Lung (tissue), 12 donors: ENCODE measurements around the gene GSDME. TPM values are rescaled to one million over a fixed set of nuclear protein-coding genes. Genes with fewer than 3 reads are reported as not detected.
A peak's percentile ranks its signal among the peaks of the same experiment; 100 is the strongest.

ENCODE experiments used
- ATAC-seq: fragments of 200-7000 bp; cut with Tn5 transposase; one replicate; pipeline ENCODE4 v1.9.1; 2020; ENCODE audit warnings: moderate number of reproducible peaks; ENCODE audit not compliant: insufficient read depth, low FRiP score
- DNase-seq, 3 donors: peaks; one replicate each; pipeline ENCODE4 v3.0.0-alpha.2; 2013 to 2017
- H3K27ac ChIP-seq, 2 donors: one replicate each; pipeline ENCODE4 v1.5.1; 2013; ENCODE audit warnings: mild to moderate bottlenecking in 2 of 2, moderate library complexity in 2 of 2, control low read depth in 1 of 2, inconsistent platforms in 1 of 2, low read depth in 1 of 2, low read length in 1 of 2
- H3K27me3 ChIP-seq, 3 donors: one replicate each; pipeline ENCODE4 v1.5.1; 2013; ENCODE audit warnings: low read length in 2 of 3; ENCODE audit not compliant: control insufficient read depth in 3 of 3, insufficient read depth in 3 of 3
- H3K36me3 ChIP-seq, 4 donors: one replicate each; pipeline ENCODE4 v1.5.1; 2013; ENCODE audit warnings: low read length in 4 of 4, mild to moderate bottlenecking in 1 of 4, moderate library complexity in 1 of 4; ENCODE audit not compliant: control insufficient read depth in 4 of 4, insufficient read depth in 4 of 4
- H3K4me1 ChIP-seq, 5 donors: one replicate each; pipeline ENCODE4 v1.5.1; 2013; ENCODE audit warnings: low read length in 5 of 5, mild to moderate bottlenecking in 2 of 5, moderate library complexity in 1 of 5; ENCODE audit not compliant: control insufficient read depth in 5 of 5, insufficient read depth in 5 of 5
- H3K4me3 ChIP-seq: one replicate; pipeline ENCODE4 v1.5.1; 2013; ENCODE audit warnings: mild to moderate bottlenecking, control low read depth, moderate library complexity
- H3K9ac ChIP-seq, 2 donors: one replicate each; pipeline ENCODE4 v1.5.1; 2013; ENCODE audit warnings: low read length in 2 of 2, control low read depth in 1 of 2; ENCODE audit not compliant: insufficient read depth in 1 of 2
- H3K9me3 ChIP-seq, 4 donors: one replicate each; pipeline ENCODE4 v1.5.1; 2013; ENCODE audit warnings: low read length in 3 of 4, mild to moderate bottlenecking in 1 of 4, moderate library complexity in 1 of 4; ENCODE audit not compliant: control insufficient read depth in 4 of 4, insufficient read depth in 3 of 4
- CTCF ChIP-seq: IDR thresholded peaks from 2 replicates; pipeline ENCODE4 v1.5.1; 2012; ENCODE audit warnings: mild to moderate bottlenecking; ENCODE audit errors: control extremely low read depth, extremely low read depth
- WGBS, 2 donors: extraction: QIAGEN DNeasy Blood & Tissue Kit; methylation state at CpG; one replicate each; pipeline ENCODE4 v1.1.7; 2013; 5-methylcytosine and 5-hydroxymethylcytosine counted together
- polyA plus RNA-seq, 2 donors: library from polyadenylated mRNA; stranded (reverse); fragments of 200-250 nt; gene quantifications; one replicate each; pipeline ENCODE4 v1.2.1, GENCODE V29; 2013
- total RNA-seq, 2 donors: library from RNA; depleted of rRNA in 1 of 2; stranded (reverse); fragments of >200 nt in 1 of 2; gene quantifications; one replicate each; pipeline ENCODE4 v1.2.1, GENCODE V29; 2014 to 2021
- donor health status: control.
- donor health status: control.
- donor health status: Bipolar disorder and iron deficiency.
- donor health status: healthy.
- donor health status: DM: yes; HTN: yes; CAD: no.

The GSDME gene
- total and polyA plus RNA-seq, 4 donors = 3.0 to 16.6 (median 11.4) TPM

DNA sequence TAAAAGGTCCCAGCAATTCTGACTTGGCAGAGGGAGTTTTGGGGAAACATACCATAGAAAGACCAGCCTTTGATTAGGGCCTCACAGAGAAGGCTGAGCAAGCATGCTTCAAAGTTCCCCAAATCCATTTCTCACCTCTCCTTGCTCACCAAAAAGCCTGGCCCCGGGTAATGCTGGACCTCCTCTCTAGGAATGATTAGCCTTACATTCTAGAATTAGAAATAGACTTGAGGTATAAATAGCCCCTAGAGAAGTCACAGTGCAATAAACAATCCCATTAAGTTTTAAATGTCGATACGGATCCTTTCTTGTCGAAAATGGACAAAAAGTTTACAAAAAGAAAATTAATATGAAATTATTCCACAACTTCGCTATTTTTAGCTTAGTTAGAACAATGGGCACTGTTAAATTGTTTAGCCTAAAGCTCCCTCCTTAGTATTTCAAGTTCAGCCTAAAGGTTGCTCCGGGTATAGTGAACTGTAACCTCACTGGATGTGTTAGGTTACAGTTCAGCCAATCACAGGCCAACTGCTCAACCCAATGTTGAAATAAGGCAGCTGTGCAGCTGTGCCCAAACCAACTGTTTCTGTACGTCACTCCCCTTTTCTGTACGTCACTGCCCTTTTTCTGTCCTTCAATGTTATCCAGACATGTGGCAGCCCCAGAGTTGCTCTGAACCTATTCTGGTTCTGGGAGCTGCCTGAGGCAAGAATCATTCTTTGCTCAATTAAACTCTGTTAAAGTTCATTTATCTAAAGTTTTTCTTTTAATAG is 7.9 kb upstream of the GSDME start:
- Histone ChIP-seq H3K9me3 (peaks cover 0 to 2% (median 0%) of the 10 kb centered on the region in 4 donors), H3K4me3 (no peak overlapping the region), H3K27me3 (peaks cover 0 to 3% (median 0%) of the 10 kb centered on the region in 3 donors), H3K4me1 (peaks cover 0 to 3% (median 0%) of the 10 kb centered on the region in 5 donors), H3K36me3 (no peaks in the 10 kb centered on the region), H3K27ac (no peak overlapping the region), H3K9ac (no peak overlapping the region)
- no peak for ATAC-seq
- DNase-seq = peak in 2 of 3 donors; percentile 24 to 33
- no peak for TF ChIP-seq CTCF
- 60 to 71% methylated on average over 8 of the region's 8 CpGs for WGBS, 2 donors

DNA sequence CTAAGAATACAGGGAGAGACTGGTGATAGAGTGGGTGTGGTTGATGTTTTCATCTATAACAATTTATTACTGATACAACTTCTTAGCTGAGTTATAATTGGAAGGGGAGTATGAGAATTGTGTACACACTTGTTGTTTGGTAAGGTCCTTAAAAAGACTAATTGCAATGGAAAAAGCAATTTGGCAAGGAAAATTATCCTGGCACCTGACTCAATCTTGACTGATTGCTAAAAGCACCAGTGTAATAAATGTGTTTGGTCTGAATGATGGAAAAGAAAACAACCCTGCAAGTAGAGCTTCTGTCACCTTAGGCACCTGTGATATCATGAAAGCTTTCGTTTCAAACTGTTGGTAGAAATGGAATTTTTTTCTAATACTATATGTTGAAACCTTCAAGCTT is 6.7 kb upstream of the GSDME start:
- DNase-seq (no peak), ATAC-seq (no peak)
- H3K27me3 ChIP-seq = peaks cover 0 to 3% (median 0%) of the 10 kb centered on the region in 3 donors
- H3K4me3 ChIP-seq = no peak overlapping the region
- WGBS, 2 donors = 61 to 97% methylated on average over 1 of the region's 1 CpG
- no peak overlapping the region for H3K27ac ChIP-seq
- H3K9me3 ChIP-seq = peaks cover 0 to 2% (median 0%) of the 10 kb centered on the region in 4 donors
- H3K9ac ChIP-seq = no peak overlapping the region
- peaks cover 0 to 3% (median 0%) of the 10 kb centered on the region in 5 donors for H3K4me1 ChIP-seq
- no peaks in the 10 kb centered on the region for H3K36me3 ChIP-seq
- no peak for TF ChIP-seq CTCF

DNA sequence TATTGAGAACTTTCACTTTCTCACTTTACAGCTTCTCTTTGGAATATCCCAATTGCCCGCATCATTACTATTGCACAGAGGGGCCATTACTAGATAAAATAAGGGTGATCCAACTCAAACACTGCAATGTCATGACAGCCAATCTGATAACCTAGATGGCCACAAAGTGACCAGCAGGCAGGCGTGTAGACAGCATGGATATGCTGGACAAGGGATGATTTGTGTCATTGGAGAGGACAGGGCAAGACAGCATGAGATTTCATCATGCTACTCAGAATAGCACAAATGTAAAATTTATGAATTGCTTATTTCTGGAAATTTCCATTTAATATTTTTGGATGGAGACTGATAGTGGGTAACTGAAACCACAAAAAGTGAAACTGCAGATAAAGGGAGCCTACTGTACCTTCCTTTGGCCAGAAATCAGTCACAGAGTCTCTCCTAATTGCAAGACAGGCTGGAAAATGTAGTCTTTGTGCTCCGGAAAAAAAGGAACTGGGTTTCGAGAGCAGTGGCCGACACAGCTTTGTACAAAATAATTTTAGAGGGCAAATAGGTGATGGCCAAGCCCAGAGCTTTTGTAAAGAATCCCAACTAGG is 6.1 kb upstream of the GSDME start:
- H3K27me3 ChIP-seq = peaks cover 0 to 3% (median 0%) of the 10 kb centered on the region in 3 donors
- TF ChIP-seq CTCF = no peak
- 73 to 76% methylated on average over 5 of the region's 5 CpGs for WGBS, 2 donors
- no peak for ATAC-seq
- no peaks in the 10 kb centered on the region for H3K36me3 ChIP-seq
- no peak overlapping the region for H3K27ac ChIP-seq
- DNase-seq = no peak
- H3K9ac ChIP-seq = no peak overlapping the region
- H3K9me3 ChIP-seq = peaks cover 0 to 2% (median 0%) of the 10 kb centered on the region in 4 donors
- no peak overlapping the region for H3K4me3 ChIP-seq
- peaks cover 0 to 3% (median 0%) of the 10 kb centered on the region in 5 donors for H3K4me1 ChIP-seq
